OCI-LY7 (cell line): ENCODE results near the gene ZNF14.

ENCODE experiments used
- EZH2phosphoT487 ChIP-seq: fragments of 200-600 bp; sonication (generic); IDR thresholded peaks from 2 replicates; pipeline ENCODE4 v1.6.1; 2018; ENCODE audit warnings: low read depth, borderline replicate concordance, mild to moderate bottlenecking, mixed run types, antibody characterized with exemption, low read length, moderate library complexity, mixed read lengths
- TF ChIP-seq, protein P1 (sequence below): fragments of 200-600 bp; sonication (generic); conservative IDR thresholded peaks from 2 replicates; pipeline ENCODE4 v1.5.1; 2014; ENCODE audit warnings: mild to moderate bottlenecking, antibody characterized with exemption, low read length, moderate library complexity, mixed read lengths

DNA sequence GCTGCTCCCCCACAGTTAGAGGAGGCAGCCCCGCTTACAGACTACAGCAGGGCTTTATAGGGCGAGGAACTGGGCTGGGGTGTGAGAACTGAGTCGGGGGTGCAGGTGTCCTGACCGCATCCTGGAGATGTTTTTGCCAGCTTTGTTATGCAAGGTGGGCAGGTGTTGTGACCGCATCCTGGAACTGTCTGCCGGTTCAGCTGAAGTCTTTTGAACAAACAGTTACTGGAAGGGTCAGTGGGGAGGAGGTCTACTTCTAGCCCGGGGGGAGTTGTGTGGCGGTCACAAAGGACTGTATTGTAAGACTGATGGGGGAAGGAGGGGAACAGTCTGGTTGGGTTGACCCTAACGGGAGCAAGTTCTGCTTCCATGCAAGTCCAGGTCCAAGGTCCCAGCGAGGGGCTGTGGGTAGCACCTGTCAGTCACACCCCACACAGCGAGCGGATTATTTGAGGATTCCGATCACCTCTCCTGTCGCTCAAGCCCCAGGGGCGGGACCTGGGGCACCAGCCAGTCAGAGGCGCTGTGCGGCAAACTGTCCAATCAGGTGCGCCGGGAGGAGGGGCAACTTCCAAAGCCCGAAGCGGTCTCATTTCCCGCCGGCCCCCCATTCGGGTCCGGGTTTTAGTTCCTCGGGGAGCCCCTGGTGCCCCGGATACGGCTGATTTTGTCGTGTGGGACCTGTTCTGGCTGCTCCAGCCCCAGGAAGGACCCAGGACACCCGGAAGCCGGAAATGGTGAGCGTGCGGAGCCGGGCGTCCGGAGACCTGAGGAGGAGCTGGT is 64.5 kb downstream of the ZNF14 start, which contains the start of gene ZNF101:
- TF ChIP-seq, protein P1, sequence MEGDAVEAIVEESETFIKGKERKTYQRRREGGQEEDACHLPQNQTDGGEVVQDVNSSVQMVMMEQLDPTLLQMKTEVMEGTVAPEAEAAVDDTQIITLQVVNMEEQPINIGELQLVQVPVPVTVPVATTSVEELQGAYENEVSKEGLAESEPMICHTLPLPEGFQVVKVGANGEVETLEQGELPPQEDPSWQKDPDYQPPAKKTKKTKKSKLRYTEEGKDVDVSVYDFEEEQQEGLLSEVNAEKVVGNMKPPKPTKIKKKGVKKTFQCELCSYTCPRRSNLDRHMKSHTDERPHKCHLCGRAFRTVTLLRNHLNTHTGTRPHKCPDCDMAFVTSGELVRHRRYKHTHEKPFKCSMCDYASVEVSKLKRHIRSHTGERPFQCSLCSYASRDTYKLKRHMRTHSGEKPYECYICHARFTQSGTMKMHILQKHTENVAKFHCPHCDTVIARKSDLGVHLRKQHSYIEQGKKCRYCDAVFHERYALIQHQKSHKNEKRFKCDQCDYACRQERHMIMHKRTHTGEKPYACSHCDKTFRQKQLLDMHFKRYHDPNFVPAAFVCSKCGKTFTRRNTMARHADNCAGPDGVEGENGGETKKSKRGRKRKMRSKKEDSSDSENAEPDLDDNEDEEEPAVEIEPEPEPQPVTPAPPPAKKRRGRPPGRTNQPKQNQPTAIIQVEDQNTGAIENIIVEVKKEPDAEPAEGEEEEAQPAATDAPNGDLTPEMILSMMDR = no peak
- TF ChIP-seq EZH2phosphoT487 = no peak
